Fibroblast of the aortic adventitia (primary cell): ENCODE measurements around the gene LDLRAD1. TPM values are rescaled to one million over a fixed set of nuclear protein-coding genes. Genes with fewer than 3 reads are reported as not detected.

ENCODE experiments used
- DNase-seq: peaks from one replicate; pipeline ENCODE4 v3.0.0-alpha.2; 2010; ENCODE audit warnings: low read depth
- H3K4me3 ChIP-seq: 2 replicates; pipeline ENCODE4 v1.5.1; 2011; ENCODE audit warnings: low read depth, mild to moderate bottlenecking, control low read depth, low read length, moderate library complexity
- CTCF ChIP-seq: IDR thresholded peaks from 2 replicates; pipeline ENCODE4 v1.5.1; 2011; ENCODE audit warnings: mild to moderate bottlenecking, low read length, control low read depth, inconsistent platforms; ENCODE audit not compliant: insufficient read depth
- total RNA-seq: library from RNA; depleted of rRNA; stranded (reverse); fragments of >200 nt; gene quantifications from 2 replicates; pipeline ENCODE4 v1.2.3, GENCODE V29; 2012; ENCODE audit warnings: low replicate concordance

The LDLRAD1 gene
- total RNA-seq: not detected in 2 replicates

- no peak for TF ChIP-seq CTCF
- DNase-seq: no peak
- no peak within 1 kb of the TSS for H3K4me3 ChIP-seq
Observed at GRCh38 chr1:54017979-54018378, at the start of gene LDLRAD1. Gene LDLRAD1 (minus strand): TSS chr1:54018186. CDS start chr1:54018112, 74 bp downstream.

- peak; percentile 61 for DNase-seq
- H3K4me3 ChIP-seq: no peak overlapping the region
- no peak for TF ChIP-seq CTCF
Observed at GRCh38 chr1:54064299-54064698, 46.3 kb upstream of the LDLRAD1 start.

GRCh38 chr1:54054438-54054749, 36.4 kb upstream of the LDLRAD1 start:
- no peak for DNase-seq
- H3K4me3 ChIP-seq: peak overlapping the region; percentile 86
- TF ChIP-seq CTCF: no peak

GRCh38 chr1:54053745-54054437, 35.9 kb upstream of the LDLRAD1 start:
- peak; percentile 31 for DNase-seq
- no peak for TF ChIP-seq CTCF
- peak overlapping the region; percentile 86 for H3K4me3 ChIP-seq

GRCh38 chr1:54052934-54053744, 35.2 kb upstream of the LDLRAD1 start, which contains the start of the genes TCEANC2 and TMEM59:
Gene TCEANC2 (plus strand): TSS chr1:54053608. CDS start chr1:54054423, 815 bp downstream.
Gene TMEM59 (minus strand): TSS chr1:54053204. CDS start chr1:54053188, 16 bp downstream.
- TF ChIP-seq CTCF: no peak
- peak; percentile 99 for DNase-seq
- H3K4me3 ChIP-seq: peak within 1 kb of the TSS; percentile 99

- peak; percentile 67 for DNase-seq
- TF ChIP-seq CTCF: no peak
- peak overlapping the region; percentile 99 for H3K4me3 ChIP-seq
Observed at GRCh38 chr1:54052431-54052933, 34.5 kb upstream of the LDLRAD1 start.
